Esophagus squamous epithelium (tissue), 5 donors: Measurements from ENCODE around the gene LYZL1. TPM values are rescaled to one million over a fixed set of nuclear protein-coding genes. Genes with fewer than 3 reads are reported as not detected.
"Not testable (repeated sequence)": the region's sequence is repeated elsewhere in the genome, so short reads cannot be mapped to it uniquely, and the experiment has no call there.

Experiments used
- DNase-seq: peaks from one replicate; lab custom pipeline; 2025; lab: John Stamatoyannopoulos, UW
- H3K27ac ChIP-seq, 4 donors: fragments of 200-600 bp; sonication (generic); one replicate each; pipeline ENCODE4 v1.5.1; 2016 to 2019; ENCODE audit warnings: mild to moderate bottlenecking in 1 of 4
- H3K27me3 ChIP-seq, 4 donors: fragments of 200-600 bp; sonication (generic); 1 replicate in 3 of 4; 2 replicates in 1 of 4; pipeline versions ENCODE4 v1.5.1 to v1.6.0; 2017 to 2021; ENCODE audit warnings: antibody characterized with exemption in 1 of 4
- H3K36me3 ChIP-seq, 3 donors: fragments of 200-600 bp; sonication (generic); one replicate each; pipeline ENCODE4 v1.5.1; 2016 to 2019
- H3K4me1 ChIP-seq, 3 donors: fragments of 200-600 bp; sonication (generic); one replicate each; pipeline ENCODE4 v1.5.1; 2017 to 2019
- H3K4me3 ChIP-seq, 4 donors: fragments of 200-600 bp; sonication (generic); 1 replicate in 3 of 4; 2 replicates in 1 of 4; pipeline ENCODE4 v1.5.1; 2016 to 2019; ENCODE audit warnings: mild to moderate bottlenecking in 2 of 4, moderate library complexity in 1 of 4
- H3K9me3 ChIP-seq, 3 donors: fragments of 200-600 bp; sonication (generic); one replicate each; pipeline ENCODE4 v1.5.1; 2016 to 2019
- CTCF ChIP-seq, 6 experiments: fragments of 450-650 bp in 4 of 6; fragments of 200-600 bp in 2 of 6; sonication (generic) in 2 of 6; IDR thresholded peaks; one replicate each; pipeline ENCODE4 v1.5.1; 2016 to 2019; ENCODE audit warnings: antibody characterized with exemption in 6 of 6, mild to moderate bottlenecking in 4 of 6, moderate library complexity in 4 of 6
- POLR2A ChIP-seq, 4 donors: fragments of 450-650 bp; IDR thresholded peaks; one replicate each; pipeline ENCODE4 v1.6.1; 2017; ENCODE audit warnings: antibody characterized with exemption in 4 of 4, mild to moderate bottlenecking in 4 of 4, moderate library complexity in 3 of 4
- WGBS, 2 donors: methylation state at CpG; one replicate each; pipeline ENCODE4 v1.1.5; 2018; 5-methylcytosine and 5-hydroxymethylcytosine counted together
- intact Hi-C: fragments of 100-400 bp; cut with DNase I; formaldehyde crosslinking; loops from one replicate; pipeline ENCODE4 v1.15.0; 2022
- total RNA-seq, 4 donors: library from RNA; depleted of rRNA; stranded (reverse); fragments of >200 nt; gene quantifications; one replicate each; pipeline ENCODE4 v1.1.0, GENCODE V29; 2016
- donor health status: DM: yes; HTN: yes; CAD: no.

LYZL1 gene
- total RNA-seq, 4 donors from 2014 or later = not detected

GRCh38 chr10:29356931-29357330 lies 68.1 kb downstream of the LYZL1 start:
- TF ChIP-seq CTCF (IDR thresholded peaks at IDR 0.05) (no peak), POLR2A (IDR thresholded peaks at IDR 0.05) (no peak)
- Histone ChIP-seq H3K27ac (no peak overlapping the region), H3K4me1 (no peaks in the 10 kb centered on the region), H3K4me3 (no peak overlapping the region), H3K27me3 (no peaks in the 10 kb centered on the region), H3K9me3 (no peaks in the 10 kb centered on the region), H3K36me3 (no peaks in the 10 kb centered on the region)
- WGBS, 2 donors = 95 to 100% methylated on average over 1 to 2 of the region's 2 CpGs
- DNase-seq = no peak
- intact Hi-C loops = no loop called here

- H3K4me3 ChIP-seq = no peak overlapping the region
- H3K27ac ChIP-seq = no peak overlapping the region
- TF ChIP-seq POLR2A (IDR thresholded peaks at IDR 0.05) (no peak), CTCF (IDR thresholded peaks at IDR 0.05) (no peak)
- H3K36me3 ChIP-seq = no peaks in the 10 kb centered on the region
- H3K27me3 ChIP-seq = no peaks in the 10 kb centered on the region
- no peaks in the 10 kb centered on the region for H3K9me3 ChIP-seq
- no peak for DNase-seq
- intact Hi-C loops = no loop called here
- H3K4me1 ChIP-seq = no peaks in the 10 kb centered on the region
- 72 to 79% methylated on average over 12 of the region's 12 CpGs for WGBS, 2 donors
Observed at GRCh38 chr10:29358010-29358616, 69.2 kb downstream of the LYZL1 start.

- DNase-seq = not testable (repeated sequence)
- 88 to 94% methylated on average over 14 to 15 of the region's 18 CpGs for WGBS, 2 donors
Observed at GRCh38 chr10:29360215-29360853, 71.5 kb downstream of the LYZL1 start.

More at GRCh38 chr10:29360215-29360853, 71.5 kb downstream of the LYZL1 start:
- H3K36me3 ChIP-seq, intact Hi-C loops, H3K4me3 ChIP-seq, H3K4me1 ChIP-seq, H3K27ac ChIP-seq, H3K27me3 ChIP-seq, H3K9me3 ChIP-seq: not testable (repeated sequence)
